Ovary (tissue), 9 donors: ENCODE results near the gene AGO4. TPM values are rescaled to one million over a fixed set of nuclear protein-coding genes. Genes with fewer than 3 reads are reported as not detected.
"Not testable (repeated sequence)": the region's sequence is repeated elsewhere in the genome, so short reads cannot be mapped to it uniquely, and the experiment has no call there.

Experiments
- DNase-seq, 5 donors: peaks; one replicate each; pipeline ENCODE4 v3.0.0-alpha.2; 2019 to 2020
- H3K27ac ChIP-seq, 2 donors: fragments of 200-600 bp; one replicate each; pipeline versions ENCODE4 v1.5.1 to v1.8.0; 2019 to 2022
- H3K27me3 ChIP-seq: fragments of 200-600 bp; one replicate; pipeline ENCODE4 v1.8.0; 2022
- H3K36me3 ChIP-seq: fragments of 200-600 bp; sonication (generic); one replicate; pipeline ENCODE4 v1.5.1; 2019
- H3K4me1 ChIP-seq: one replicate; pipeline ENCODE4 v1.8.1; 2013; ENCODE audit warnings: mild to moderate bottlenecking, moderate library complexity; ENCODE audit not compliant: insufficient read depth
- H3K4me3 ChIP-seq: fragments of 200-600 bp; sonication (generic); one replicate; pipeline ENCODE4 v1.5.1; 2017
- H3K9me3 ChIP-seq, 2 donors: fragments of 200-600 bp in 1 of 2; sonication (generic) in 1 of 2; one replicate each; pipeline versions ENCODE4 v1.5.1 to v1.8.1; 2013 to 2019; ENCODE audit warnings: mild to moderate bottlenecking in 1 of 2, moderate library complexity in 1 of 2
- EP300 ChIP-seq: sonication (generic); formaldehyde crosslinking; IDR thresholded peaks from one replicate; pipeline ENCODE4 v1.6.1; 2017; ENCODE audit warnings: antibody characterized with exemption
- POLR2A ChIP-seq: fragments of 450-650 bp; IDR thresholded peaks from one replicate; pipeline ENCODE4 v1.6.1; 2017; ENCODE audit warnings: antibody characterized with exemption, mild to moderate bottlenecking, moderate library complexity
- WGBS, 3 donors: extraction: QIAGEN DNeasy Blood & Tissue Kit in 1 of 3; methylation state at CpG; one replicate each; pipeline versions ENCODE4 v1.1.5 to v1.1.7; 2013 to 2017; 5-methylcytosine and 5-hydroxymethylcytosine counted together
- intact Hi-C, 4 donors: fragments of 100-400 bp; cut with DNase I; formaldehyde crosslinking; loops; one replicate each; pipeline versions ENCODE4 v1.11.0 to v1.15.1; 2022 to 2023
- polyA plus RNA-seq, 2 donors: library from polyadenylated mRNA; stranded (reverse); fragments of 200-250 nt in 1 of 2; fragments of 350-450 nt in 1 of 2; fragmentation: Illumina TruSeq in 1 of 2; extraction: RNeasy Lipid Tissue Mini Kit (QIAGEN cat#74804) in 1 of 2; gene quantifications; one replicate each; pipeline ENCODE4 v1.2.3, GENCODE V29; 2013 to 2014
- total RNA-seq, 7 donors: library from RNA; depleted of rRNA in 2 of 7; stranded (reverse); fragments of >200 nt in 2 of 7; fragmentation: NEBNext Ultra II Directional in 3 of 7; extraction: Animal tissue kit (Norgen Biotek cat#: 25700) in 3 of 7; gene quantifications; one replicate each; pipeline versions ENCODE4 v1.1.0 to v1.2.4, GENCODE V29; 2016 to 2023
- TF ChIP-seq, protein P1 (sequence below), 3 donors: fragments of 450-650 bp in 2 of 3; fragments of 200-600 bp in 1 of 3; IDR thresholded peaks; one replicate each; pipeline versions ENCODE4 v1.5.1 to v1.8.0; 2016 to 2022; ENCODE audit warnings: antibody characterized with exemption in 3 of 3, mild to moderate bottlenecking in 1 of 3
- donor health status: DM: no; HTN: no; CAD: no; lungs with moderate emphysema.
- donor health status: DM: no; HTN: no; CAD: no.
- donor health status: Bipolar disorder and iron deficiency.
- donor health status: DM: yes; HTN: yes; CAD: no.
- donor health status: DM: no; HTN: no; CAD: no.
- donor health status: DM: yes; HTN: yes; CAD: no.

AGO4 gene
- total and polyA plus RNA-seq, 9 donors = 6.5 to 14.3 (median 9.9) TPM

DNA sequence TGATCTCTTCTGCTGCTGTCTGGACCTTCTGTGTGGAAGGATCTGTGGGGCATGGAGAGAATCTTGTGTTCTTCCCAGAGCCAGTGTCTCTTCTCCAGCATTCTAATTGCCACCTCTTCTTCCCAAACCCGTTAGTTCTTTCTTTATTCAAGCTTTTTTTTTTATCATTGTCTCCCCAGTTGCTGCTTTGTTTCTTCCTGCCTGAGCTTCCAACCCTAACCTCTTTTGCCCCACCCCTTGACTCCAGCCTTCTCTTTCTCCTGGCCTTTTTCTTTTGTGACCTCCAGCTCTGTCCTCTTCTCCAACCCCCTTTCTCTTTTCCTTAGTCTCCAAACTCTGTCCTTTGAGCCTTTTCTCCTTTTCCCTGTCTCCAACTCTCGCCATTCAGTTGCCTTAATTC lies 79.7 kb downstream of the AGO4 start:
- intact Hi-C loops = no loop called here
- H3K4me1 ChIP-seq = peaks cover 2% of the 10 kb centered on the region
- no peaks in the 10 kb centered on the region for H3K9me3 ChIP-seq
- H3K36me3 ChIP-seq = no peaks in the 10 kb centered on the region
- H3K27ac ChIP-seq = no peak overlapping the region
- H3K27me3 ChIP-seq = no peaks in the 10 kb centered on the region
- DNase-seq = no peak
- 88 to 90% (median 89%) methylated on average over 2 of the region's 2 CpGs for WGBS, 3 donors
- H3K4me3 ChIP-seq = no peak overlapping the region
- no peak for TF ChIP-seq POLR2A
- no peak for TF ChIP-seq EP300
- TF ChIP-seq, protein P1, sequence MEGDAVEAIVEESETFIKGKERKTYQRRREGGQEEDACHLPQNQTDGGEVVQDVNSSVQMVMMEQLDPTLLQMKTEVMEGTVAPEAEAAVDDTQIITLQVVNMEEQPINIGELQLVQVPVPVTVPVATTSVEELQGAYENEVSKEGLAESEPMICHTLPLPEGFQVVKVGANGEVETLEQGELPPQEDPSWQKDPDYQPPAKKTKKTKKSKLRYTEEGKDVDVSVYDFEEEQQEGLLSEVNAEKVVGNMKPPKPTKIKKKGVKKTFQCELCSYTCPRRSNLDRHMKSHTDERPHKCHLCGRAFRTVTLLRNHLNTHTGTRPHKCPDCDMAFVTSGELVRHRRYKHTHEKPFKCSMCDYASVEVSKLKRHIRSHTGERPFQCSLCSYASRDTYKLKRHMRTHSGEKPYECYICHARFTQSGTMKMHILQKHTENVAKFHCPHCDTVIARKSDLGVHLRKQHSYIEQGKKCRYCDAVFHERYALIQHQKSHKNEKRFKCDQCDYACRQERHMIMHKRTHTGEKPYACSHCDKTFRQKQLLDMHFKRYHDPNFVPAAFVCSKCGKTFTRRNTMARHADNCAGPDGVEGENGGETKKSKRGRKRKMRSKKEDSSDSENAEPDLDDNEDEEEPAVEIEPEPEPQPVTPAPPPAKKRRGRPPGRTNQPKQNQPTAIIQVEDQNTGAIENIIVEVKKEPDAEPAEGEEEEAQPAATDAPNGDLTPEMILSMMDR (IDR thresholded peaks at IDR 0.05) = no peak

DNA sequence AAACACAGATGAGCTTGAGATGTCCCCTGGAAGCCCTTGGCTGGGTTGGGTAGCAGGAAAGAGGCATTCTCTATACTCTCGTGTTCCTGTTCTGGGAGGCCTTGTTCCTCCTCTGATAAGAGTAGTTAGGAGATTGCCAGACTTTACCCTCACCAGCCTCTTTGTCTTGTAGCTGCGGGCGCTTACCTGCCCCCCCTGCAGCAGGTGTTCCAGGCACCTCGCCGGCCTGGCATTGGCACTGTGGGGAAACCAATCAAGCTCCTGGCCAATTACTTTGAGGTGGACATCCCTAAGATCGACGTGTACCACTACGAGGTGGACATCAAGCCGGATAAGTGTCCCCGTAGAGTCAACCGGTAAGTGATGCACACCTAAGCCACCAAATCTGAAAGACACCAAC lies 80.4 kb downstream of the AGO4 start:
- no peak for DNase-seq
- Histone ChIP-seq H3K36me3 (no peaks in the 10 kb centered on the region), H3K27ac (no peak overlapping the region), H3K4me1 (no peaks in the 10 kb centered on the region), H3K9me3 (no peaks in the 10 kb centered on the region), H3K27me3 (no peaks in the 10 kb centered on the region), H3K4me3 (no peak overlapping the region)
- intact Hi-C loops = no loop called here
- 90 to 92% (median 90%) methylated on average over 11 of the region's 11 CpGs for WGBS, 3 donors
- TF ChIP-seq, protein P1 (IDR thresholded peaks at IDR 0.05) = no peak
- no peak for TF ChIP-seq POLR2A
- TF ChIP-seq EP300 = no peak

DNA sequence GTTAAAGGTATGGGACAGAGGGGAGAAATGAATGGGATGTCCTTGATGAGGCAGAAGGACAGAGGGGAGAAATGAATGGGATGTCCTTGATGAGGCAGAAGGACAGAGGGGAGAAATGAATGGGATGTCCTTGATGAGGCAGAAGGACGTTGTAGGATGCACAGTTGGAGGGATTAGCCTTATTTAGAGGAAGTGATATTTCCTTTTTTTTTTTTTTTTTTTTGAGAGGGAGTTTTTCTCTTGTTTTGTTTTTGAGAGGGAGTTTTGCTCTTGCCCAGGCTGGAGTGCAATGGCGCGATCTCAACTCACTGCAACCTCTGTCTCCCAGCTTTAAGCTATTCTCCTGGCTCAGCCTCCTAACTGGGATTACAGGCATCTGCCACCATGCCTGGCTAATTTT lies 81.2 kb downstream of the AGO4 start:
- H3K4me1 ChIP-seq, H3K27me3 ChIP-seq, H3K36me3 ChIP-seq, H3K4me3 ChIP-seq, intact Hi-C loops, H3K27ac ChIP-seq, H3K9me3 ChIP-seq, DNase-seq: not testable (repeated sequence)
- WGBS, 3 donors = 55 to 65% (median 64%) methylated on average over 3 of the region's 3 CpGs

DNA sequence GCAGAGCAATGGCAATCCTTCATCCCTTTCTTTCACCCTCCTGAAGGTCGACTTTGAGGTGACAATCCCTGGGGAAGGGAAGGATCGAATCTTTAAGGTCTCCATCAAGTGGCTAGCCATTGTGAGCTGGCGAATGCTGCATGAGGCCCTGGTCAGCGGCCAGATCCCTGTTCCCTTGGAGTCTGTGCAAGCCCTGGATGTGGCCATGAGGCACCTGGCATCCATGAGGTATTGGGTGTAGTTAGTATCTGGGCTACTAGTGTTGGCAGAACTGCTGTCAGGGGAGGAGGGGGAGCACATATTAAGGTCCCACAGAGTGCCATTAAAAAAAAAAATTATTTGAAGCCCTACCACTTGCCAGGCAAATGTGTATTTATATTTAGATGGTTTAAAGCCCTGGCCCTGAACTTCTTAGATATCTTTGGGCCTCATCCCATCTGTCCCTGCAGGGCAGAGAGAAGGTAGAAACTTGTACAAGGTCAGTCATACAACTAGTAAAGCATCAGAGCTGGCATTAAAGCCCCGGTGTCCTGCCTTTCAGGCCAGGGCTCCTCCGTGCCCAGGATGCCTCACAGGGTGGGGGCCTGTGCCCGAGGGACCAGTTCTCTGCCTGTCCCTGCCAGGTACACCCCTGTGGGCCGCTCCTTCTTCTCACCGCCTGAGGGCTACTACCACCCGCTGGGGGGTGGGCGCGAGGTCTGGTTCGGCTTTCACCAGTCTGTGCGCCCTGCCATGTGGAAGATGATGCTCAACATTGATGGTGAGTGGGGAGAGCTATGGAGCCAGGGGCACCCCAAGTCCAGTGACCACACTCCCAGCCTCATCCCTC lies 85.4 kb downstream of the AGO4 start:
- DNase-seq = no peak
- no peak overlapping the region for H3K4me3 ChIP-seq
- intact Hi-C loops = no loop called here
- no peaks in the 10 kb centered on the region for H3K36me3 ChIP-seq
- WGBS, 3 donors = 93 to 96% (median 95%) methylated on average over 14 of the region's 14 CpGs
- peak overlapping the region in 1 of 2 donors; percentile 55 for H3K27ac ChIP-seq
- no peaks in the 10 kb centered on the region for H3K9me3 ChIP-seq
- no peaks in the 10 kb centered on the region for H3K27me3 ChIP-seq
- TF ChIP-seq EP300 (no peak), POLR2A (no peak)
- TF ChIP-seq, protein P1 (IDR thresholded peaks at IDR 0.05) = no peak
- peaks cover 3% of the 10 kb centered on the region for H3K4me1 ChIP-seq

DNA sequence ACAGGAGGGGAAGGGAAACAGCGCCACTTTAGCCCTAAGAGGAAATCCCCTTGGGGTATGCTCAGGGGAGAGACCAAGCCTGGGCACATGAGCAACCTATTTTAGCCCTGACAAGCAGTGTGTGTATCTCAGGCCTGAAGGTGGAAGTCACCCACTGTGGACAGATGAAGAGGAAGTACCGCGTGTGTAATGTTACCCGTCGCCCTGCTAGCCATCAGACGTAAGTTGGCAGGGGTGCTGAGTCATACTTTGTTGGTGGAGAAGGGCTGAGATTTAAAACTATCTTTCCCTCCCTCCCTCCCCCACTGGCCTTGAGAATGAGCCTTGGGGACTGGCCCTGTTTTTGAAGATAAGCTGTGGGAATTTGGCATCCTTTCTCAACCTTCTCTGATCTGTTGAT lies 86.4 kb downstream of the AGO4 start:
- Histone ChIP-seq H3K27me3 (no peaks in the 10 kb centered on the region), H3K27ac (peak overlapping the region in 1 of 2 donors; percentile 55), H3K4me1 (peaks cover 3% of the 10 kb centered on the region), H3K9me3 (no peaks in the 10 kb centered on the region), H3K36me3 (no peaks in the 10 kb centered on the region), H3K4me3 (no peak overlapping the region)
- TF ChIP-seq, protein P1 (IDR thresholded peaks at IDR 0.05) = no peak
- TF ChIP-seq EP300 (no peak), POLR2A (no peak)
- intact Hi-C loops = no loop called here
- 28 to 63% (median 29%) methylated on average over 6 of the region's 6 CpGs for WGBS, 3 donors
- peak; percentile 38 to 56 (median 48) for DNase-seq
